DND-41 (cell line): ENCODE results near the gene CFAP61.

Experiments used
- EZH2 ChIP-seq: IDR thresholded peaks from 3 replicates; pipeline ENCODE4 v1.6.1; 2012; ENCODE audit warnings: borderline replicate concordance, low read depth, mild to moderate bottlenecking, moderate library complexity, low read length, inconsistent platforms; ENCODE audit not compliant: severe bottlenecking
- TF ChIP-seq, protein P1 (sequence below): IDR thresholded peaks from 2 replicates; pipeline ENCODE4 v1.5.1; 2012; ENCODE audit warnings: borderline replicate concordance, low read length, moderate library complexity, mild to moderate bottlenecking; ENCODE audit not compliant: poor library complexity, severe bottlenecking; ENCODE audit errors: extremely low read depth

GRCh38 chr20:20321917-20322316 lies 269.6 kb downstream of the CFAP61 start:
- TF ChIP-seq, protein P1, sequence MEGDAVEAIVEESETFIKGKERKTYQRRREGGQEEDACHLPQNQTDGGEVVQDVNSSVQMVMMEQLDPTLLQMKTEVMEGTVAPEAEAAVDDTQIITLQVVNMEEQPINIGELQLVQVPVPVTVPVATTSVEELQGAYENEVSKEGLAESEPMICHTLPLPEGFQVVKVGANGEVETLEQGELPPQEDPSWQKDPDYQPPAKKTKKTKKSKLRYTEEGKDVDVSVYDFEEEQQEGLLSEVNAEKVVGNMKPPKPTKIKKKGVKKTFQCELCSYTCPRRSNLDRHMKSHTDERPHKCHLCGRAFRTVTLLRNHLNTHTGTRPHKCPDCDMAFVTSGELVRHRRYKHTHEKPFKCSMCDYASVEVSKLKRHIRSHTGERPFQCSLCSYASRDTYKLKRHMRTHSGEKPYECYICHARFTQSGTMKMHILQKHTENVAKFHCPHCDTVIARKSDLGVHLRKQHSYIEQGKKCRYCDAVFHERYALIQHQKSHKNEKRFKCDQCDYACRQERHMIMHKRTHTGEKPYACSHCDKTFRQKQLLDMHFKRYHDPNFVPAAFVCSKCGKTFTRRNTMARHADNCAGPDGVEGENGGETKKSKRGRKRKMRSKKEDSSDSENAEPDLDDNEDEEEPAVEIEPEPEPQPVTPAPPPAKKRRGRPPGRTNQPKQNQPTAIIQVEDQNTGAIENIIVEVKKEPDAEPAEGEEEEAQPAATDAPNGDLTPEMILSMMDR, result no peak
- TF ChIP-seq EZH2, result no peak
